Mucosa of descending colon (tissue), 3 donors: ENCODE data around the gene SEM1. TPM values are rescaled to one million over a fixed set of nuclear protein-coding genes. Genes with fewer than 3 reads are reported as not detected.
"Not testable (repeated sequence)": the region's sequence is repeated elsewhere in the genome, so short reads cannot be mapped to it uniquely, and the experiment has no call there.

Experiments
- ATAC-seq: fragments of 200-7000 bp; cut with Tn5 transposase; one replicate; pipeline ENCODE4 v1.9.1; 2020; ENCODE audit warnings: mild to moderate bottlenecking, moderate library complexity
- DNase-seq, 3 donors: peaks; one replicate each; pipeline ENCODE4 v3.0.0-alpha.2; 2020
- H3K36me3 ChIP-seq: fragments of 200-600 bp; one replicate; pipeline ENCODE4 v1.8.0; 2021; ENCODE audit warnings: low read depth, mild to moderate bottlenecking
- H3K4me1 ChIP-seq: fragments of 200-600 bp; one replicate; pipeline ENCODE4 v1.8.0; 2021; ENCODE audit warnings: low read depth, mild to moderate bottlenecking
- H3K4me3 ChIP-seq: fragments of 200-600 bp; one replicate; pipeline ENCODE4 v1.8.0; 2021; ENCODE audit warnings: mild to moderate bottlenecking
- H3K9me3 ChIP-seq: fragments of 200-600 bp; one replicate; pipeline ENCODE4 v1.8.0; 2021; ENCODE audit warnings: mild to moderate bottlenecking
- CTCF ChIP-seq: fragments of 200-600 bp; IDR thresholded peaks from one replicate; pipeline ENCODE4 v1.8.0; 2022; ENCODE audit warnings: antibody characterized with exemption, mild to moderate bottlenecking
- intact Hi-C, 2 donors: fragments of 100-400 bp; cut with DNase I in 1 of 2; cut with micrococcal nuclease in 1 of 2; formaldehyde crosslinking; loops; one replicate each; pipeline versions ENCODE4 v1.11.0 to v1.11.1; 2022; cut with DNase I, micrococcal nuclease
- long read RNA-seq, 2 donors: library from polyadenylated mRNA; unstranded; transcript quantifications; one replicate each; pipeline ENCODE4 v2.0.0, GENCODE V29; 2019 to 2021
- total RNA-seq, 3 donors: library from RNA; stranded (reverse); fragmentation: NEBNext Ultra II Directional in 2 of 3; extraction: Animal tissue kit (Norgen Biotek cat#: 25700) in 2 of 3; gene quantifications; one replicate each; pipeline versions ENCODE4 v1.2.1 to v1.2.4, GENCODE V29; 2021 to 2023
- donor health status: DM: no; HTN: no; CAD: no; lungs with moderate emphysema.
- donor health status: DM: no; HTN: no; CAD: no.
- donor health status: DM: no; HTN: yes; CAD: no.

The SEM1 gene
- 10 to 100 TPM; 41.6 to 44.4 (median 43.7) TPM for total RNA-seq
- long read RNA-seq, donor 1, transcript SEM1-201 (3 exons, 1,314 nt) = major isoform, 57 of 61 reads
- long read RNA-seq, donor 1, partial matches to known transcripts = 1 of 61 reads
- long read RNA-seq, donor 1, other reads (novel, unspliced or antisense) = 2 of 61 reads
- long read RNA-seq, donor 2, transcript SEM1-201 (3 exons, 1,314 nt) = major isoform, 133 of 135 reads
- long read RNA-seq, donor 2, partial matches to known transcripts = 0 of 135 reads
- long read RNA-seq, donor 2, other reads (novel, unspliced or antisense) = 2 of 135 reads

DNA sequence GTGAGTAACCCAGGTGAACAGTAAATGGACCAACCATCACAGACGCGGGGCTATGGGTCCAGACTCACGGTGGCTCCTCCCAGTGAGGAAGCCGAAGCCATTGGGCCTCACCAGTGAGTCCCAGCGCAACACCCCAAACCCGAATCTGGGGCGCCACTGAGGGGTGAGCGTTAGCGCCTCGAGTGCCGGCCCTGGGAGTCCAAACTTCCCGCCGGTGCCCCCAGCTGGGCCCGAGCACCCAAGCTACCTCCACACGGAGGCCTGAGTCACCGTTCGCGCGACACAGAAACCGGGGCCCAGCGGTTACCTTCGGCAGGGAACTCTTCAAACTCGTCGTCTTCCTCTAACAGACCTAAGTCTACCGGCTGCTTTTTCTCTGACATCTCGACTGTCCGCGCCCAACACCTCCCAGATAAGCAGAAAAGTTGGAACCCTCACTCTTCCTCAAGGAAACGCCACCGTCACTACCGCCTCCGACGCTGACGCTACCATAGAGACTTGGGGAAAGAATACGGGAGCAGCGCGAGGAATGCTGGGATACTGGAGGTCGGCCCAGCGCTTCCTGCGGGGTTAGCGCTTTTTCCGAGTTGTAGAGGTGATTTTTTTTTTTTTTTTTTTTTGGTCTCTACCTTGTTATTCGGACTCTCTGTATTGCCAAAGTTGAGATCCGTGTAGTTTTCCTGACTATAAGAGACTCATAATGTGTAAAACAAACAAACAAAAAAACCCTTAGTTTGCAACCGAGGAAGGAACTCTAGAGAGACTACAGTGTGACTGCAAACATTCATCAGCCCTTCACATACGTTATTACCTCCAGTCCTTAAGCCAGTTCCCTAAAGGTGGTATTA is at the start of gene SEM1:
Gene SEM1 (minus strand): TSS at position 466 of the 848 bp plus-strand sequence. CDS start 83 bp downstream, at position 383.
- H3K9me3 ChIP-seq = peaks cover 10% of the 10 kb centered on the region
- peaks cover 17% of the 10 kb centered on the region for H3K4me1 ChIP-seq
- H3K36me3 ChIP-seq = no peaks in the 10 kb centered on the region
- intact Hi-C loops = no loop called here
- peak; percentile 99 for ATAC-seq
- no peak for TF ChIP-seq CTCF
- peak; percentile 84 to 93 (median 87) for DNase-seq
- peak within 1 kb of the TSS; percentile 49 for H3K4me3 ChIP-seq

DNA sequence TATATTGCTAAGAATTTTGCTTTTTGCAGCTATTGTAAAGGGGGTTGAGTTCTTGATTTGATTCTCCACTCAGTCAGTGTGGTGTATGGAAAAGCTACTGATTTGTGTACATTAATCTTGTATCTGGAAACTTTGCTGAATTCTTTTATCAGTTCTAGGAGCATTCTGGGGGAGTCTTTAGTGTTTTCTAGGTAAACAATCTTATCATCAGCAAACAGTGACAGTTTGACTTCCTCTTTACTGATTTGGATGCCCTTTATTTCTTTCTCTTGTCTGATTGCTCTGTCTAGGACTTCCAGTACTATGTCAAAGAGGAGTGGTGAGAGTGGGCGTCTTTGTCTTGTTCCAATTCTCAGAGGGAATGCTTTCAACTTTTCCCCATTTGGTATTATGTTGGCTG is 48.2 kb upstream of the SEM1 start:
- intact Hi-C loops, H3K4me1 ChIP-seq, ATAC-seq, H3K4me3 ChIP-seq, H3K9me3 ChIP-seq, H3K36me3 ChIP-seq, DNase-seq: not testable (repeated sequence)

GRCh38 chr7:96747418-96747940 is 37.8 kb upstream of the SEM1 start:
- DNase-seq = no peak
- intact Hi-C loops = no loop called here
- Histone ChIP-seq H3K4me1 (no peaks in the 10 kb centered on the region), H3K4me3 (no peak overlapping the region), H3K9me3 (no peaks in the 10 kb centered on the region), H3K36me3 (no peaks in the 10 kb centered on the region)
- TF ChIP-seq CTCF = no peak
- no peak for ATAC-seq

- Histone ChIP-seq H3K36me3 (no peaks in the 10 kb centered on the region), H3K4me1 (no peaks in the 10 kb centered on the region), H3K9me3 (no peaks in the 10 kb centered on the region), H3K4me3 (no peak overlapping the region)
- intact Hi-C loops = no loop called here
- ATAC-seq (no peak), DNase-seq (no peak)
- no peak for TF ChIP-seq CTCF
Observed at GRCh38 chr7:96740130-96740529, 30.5 kb upstream of the SEM1 start.

GRCh38 chr7:96739609-96740008 is 30.0 kb upstream of the SEM1 start:
- H3K9me3 ChIP-seq = no peaks in the 10 kb centered on the region
- intact Hi-C loops = no loop called here
- H3K4me1 ChIP-seq = no peaks in the 10 kb centered on the region
- no peaks in the 10 kb centered on the region for H3K36me3 ChIP-seq
- no peak overlapping the region for H3K4me3 ChIP-seq
- no peak for ATAC-seq
- TF ChIP-seq CTCF = no peak
- no peak for DNase-seq

DNA sequence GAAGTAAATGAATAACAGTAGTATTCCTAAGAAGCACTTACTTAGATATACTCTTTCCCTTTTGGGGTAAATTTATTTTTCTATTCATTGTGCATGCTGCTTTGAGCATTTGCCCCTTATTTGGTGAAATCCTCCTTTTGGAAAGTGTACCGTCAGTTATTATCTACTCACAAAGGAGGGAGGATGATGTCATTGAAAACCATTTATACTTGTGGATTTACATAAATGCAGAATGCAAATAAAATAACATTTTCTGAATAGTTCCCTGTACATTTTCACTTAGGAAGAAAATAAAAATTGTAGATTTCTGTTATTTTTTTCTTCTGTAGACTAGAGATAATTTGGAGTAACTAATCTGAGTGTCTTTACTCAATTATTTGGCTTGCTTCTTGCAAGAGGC is 29.5 kb upstream of the SEM1 start:
- intact Hi-C loops = no loop called here
- Histone ChIP-seq H3K4me3 (no peak overlapping the region), H3K4me1 (no peaks in the 10 kb centered on the region), H3K9me3 (no peaks in the 10 kb centered on the region), H3K36me3 (no peaks in the 10 kb centered on the region)
- no peak for DNase-seq
- ATAC-seq = no peak
- no peak for TF ChIP-seq CTCF
